Liver (tissue), 3 donors: ENCODE measurements around the gene CCDC154.

ENCODE experiments used
- EGR1 ChIP-seq, 2 donors: IDR thresholded peaks; 2 replicates each; pipeline ENCODE4 v1.6.1; 2016 to 2018; ENCODE audit warnings: antibody characterized with exemption in 2 of 2, low read depth in 2 of 2
- FOXA2 ChIP-seq: IDR thresholded peaks from 2 replicates; pipeline ENCODE4 v1.6.1; 2016; ENCODE audit warnings: antibody characterized with exemption
- RAD21 ChIP-seq, 2 donors: IDR thresholded peaks; 2 replicates each; pipeline ENCODE4 v1.6.1; 2016; ENCODE audit warnings: antibody characterized with exemption in 2 of 2, mild to moderate bottlenecking in 2 of 2
- TAF1 ChIP-seq: conservative IDR thresholded peaks from 2 replicates; pipeline ENCODE4 v1.6.1; 2016; ENCODE audit warnings: antibody characterized with exemption, mild to moderate bottlenecking
- YY1 ChIP-seq: IDR thresholded peaks from 2 replicates; pipeline ENCODE4 v1.6.1; 2016; ENCODE audit warnings: antibody characterized with exemption, mild to moderate bottlenecking
- TF ChIP-seq, protein P1 (sequence below): fragments of 150-350 bp; IDR thresholded peaks from 2 replicates; pipeline ENCODE4 v1.5.1; 2017; ENCODE audit warnings: improper control_type of control experiment, low read depth, low read length; ENCODE audit not compliant: missing input control
- TF ChIP-seq, protein P2 (sequence below): IDR thresholded peaks from 2 replicates; pipeline ENCODE4 v1.6.1; 2016; ENCODE audit warnings: antibody characterized with exemption
- TF ChIP-seq, protein P3 (sequence below): IDR thresholded peaks from 2 replicates; pipeline ENCODE4 v1.6.1; 2016; ENCODE audit warnings: antibody characterized with exemption
- TF ChIP-seq, protein P4 (sequence below): IDR thresholded peaks from 2 replicates; pipeline ENCODE4 v1.6.1; 2016; ENCODE audit warnings: antibody characterized with exemption, mild to moderate bottlenecking
- donor health status: healthy.
- donor health status: healthy.

DNA sequence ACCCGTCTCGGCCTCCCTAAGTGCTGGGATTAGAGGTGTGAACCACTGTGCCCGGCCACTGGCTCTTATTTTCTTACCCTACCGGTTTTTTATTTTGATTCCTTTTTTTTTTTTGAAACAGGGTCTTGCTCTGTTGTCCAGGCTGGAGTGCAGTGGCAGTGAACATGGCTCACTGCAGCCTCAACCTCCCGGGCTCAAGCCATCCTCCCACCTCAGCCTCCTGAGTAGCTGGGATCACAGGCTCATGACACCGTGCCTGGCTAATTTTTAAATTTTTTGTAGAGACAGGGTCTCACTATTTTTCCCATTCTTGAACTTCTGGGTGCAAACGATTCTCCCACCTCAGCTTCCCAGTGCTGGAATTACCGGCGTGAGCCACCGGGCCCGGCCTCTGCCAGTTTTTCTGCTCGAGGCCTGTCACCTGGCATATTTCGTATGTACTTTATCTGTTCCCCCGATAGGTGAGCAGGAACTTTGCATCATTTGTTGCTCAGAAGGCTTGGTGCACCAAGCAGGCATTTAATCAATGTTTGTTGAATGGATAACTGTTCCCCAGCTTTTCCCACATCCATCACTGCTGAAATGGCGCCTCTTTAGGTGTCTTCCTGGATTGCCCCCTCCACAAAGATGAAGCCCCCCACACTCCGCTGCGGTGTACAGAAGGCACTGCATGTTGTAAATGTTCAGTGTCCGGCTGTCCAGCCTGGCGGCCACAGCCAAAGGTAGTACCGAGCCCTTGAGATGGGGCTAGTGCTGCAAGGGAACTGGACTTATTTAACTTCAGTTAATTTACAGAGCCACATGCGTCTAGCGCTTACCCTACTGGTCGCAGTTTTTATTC lies 47.9 kb upstream of the CCDC154 start:
- TF ChIP-seq, protein P1, sequence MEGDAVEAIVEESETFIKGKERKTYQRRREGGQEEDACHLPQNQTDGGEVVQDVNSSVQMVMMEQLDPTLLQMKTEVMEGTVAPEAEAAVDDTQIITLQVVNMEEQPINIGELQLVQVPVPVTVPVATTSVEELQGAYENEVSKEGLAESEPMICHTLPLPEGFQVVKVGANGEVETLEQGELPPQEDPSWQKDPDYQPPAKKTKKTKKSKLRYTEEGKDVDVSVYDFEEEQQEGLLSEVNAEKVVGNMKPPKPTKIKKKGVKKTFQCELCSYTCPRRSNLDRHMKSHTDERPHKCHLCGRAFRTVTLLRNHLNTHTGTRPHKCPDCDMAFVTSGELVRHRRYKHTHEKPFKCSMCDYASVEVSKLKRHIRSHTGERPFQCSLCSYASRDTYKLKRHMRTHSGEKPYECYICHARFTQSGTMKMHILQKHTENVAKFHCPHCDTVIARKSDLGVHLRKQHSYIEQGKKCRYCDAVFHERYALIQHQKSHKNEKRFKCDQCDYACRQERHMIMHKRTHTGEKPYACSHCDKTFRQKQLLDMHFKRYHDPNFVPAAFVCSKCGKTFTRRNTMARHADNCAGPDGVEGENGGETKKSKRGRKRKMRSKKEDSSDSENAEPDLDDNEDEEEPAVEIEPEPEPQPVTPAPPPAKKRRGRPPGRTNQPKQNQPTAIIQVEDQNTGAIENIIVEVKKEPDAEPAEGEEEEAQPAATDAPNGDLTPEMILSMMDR, result no peak
- TF ChIP-seq TAF1, result no peak
- TF ChIP-seq, protein P2, sequence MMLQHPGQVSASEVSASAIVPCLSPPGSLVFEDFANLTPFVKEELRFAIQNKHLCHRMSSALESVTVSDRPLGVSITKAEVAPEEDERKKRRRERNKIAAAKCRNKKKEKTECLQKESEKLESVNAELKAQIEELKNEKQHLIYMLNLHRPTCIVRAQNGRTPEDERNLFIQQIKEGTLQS, result no peak
- TF ChIP-seq EGR1 (IDR thresholded peaks at IDR 0.05; ENCODE audit: low read depth in 2 of 2), result no peak
- no peak for TF ChIP-seq RAD21 (IDR thresholded peaks at IDR 0.05)
- no peak for TF ChIP-seq FOXA2
- TF ChIP-seq, protein P3, sequence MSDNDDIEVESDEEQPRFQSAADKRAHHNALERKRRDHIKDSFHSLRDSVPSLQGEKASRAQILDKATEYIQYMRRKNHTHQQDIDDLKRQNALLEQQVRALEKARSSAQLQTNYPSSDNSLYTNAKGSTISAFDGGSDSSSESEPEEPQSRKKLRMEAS, result no peak
- TF ChIP-seq, protein P4, sequence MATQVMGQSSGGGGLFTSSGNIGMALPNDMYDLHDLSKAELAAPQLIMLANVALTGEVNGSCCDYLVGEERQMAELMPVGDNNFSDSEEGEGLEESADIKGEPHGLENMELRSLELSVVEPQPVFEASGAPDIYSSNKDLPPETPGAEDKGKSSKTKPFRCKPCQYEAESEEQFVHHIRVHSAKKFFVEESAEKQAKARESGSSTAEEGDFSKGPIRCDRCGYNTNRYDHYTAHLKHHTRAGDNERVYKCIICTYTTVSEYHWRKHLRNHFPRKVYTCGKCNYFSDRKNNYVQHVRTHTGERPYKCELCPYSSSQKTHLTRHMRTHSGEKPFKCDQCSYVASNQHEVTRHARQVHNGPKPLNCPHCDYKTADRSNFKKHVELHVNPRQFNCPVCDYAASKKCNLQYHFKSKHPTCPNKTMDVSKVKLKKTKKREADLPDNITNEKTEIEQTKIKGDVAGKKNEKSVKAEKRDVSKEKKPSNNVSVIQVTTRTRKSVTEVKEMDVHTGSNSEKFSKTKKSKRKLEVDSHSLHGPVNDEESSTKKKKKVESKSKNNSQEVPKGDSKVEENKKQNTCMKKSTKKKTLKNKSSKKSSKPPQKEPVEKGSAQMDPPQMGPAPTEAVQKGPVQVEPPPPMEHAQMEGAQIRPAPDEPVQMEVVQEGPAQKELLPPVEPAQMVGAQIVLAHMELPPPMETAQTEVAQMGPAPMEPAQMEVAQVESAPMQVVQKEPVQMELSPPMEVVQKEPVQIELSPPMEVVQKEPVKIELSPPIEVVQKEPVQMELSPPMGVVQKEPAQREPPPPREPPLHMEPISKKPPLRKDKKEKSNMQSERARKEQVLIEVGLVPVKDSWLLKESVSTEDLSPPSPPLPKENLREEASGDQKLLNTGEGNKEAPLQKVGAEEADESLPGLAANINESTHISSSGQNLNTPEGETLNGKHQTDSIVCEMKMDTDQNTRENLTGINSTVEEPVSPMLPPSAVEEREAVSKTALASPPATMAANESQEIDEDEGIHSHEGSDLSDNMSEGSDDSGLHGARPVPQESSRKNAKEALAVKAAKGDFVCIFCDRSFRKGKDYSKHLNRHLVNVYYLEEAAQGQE, result no peak
- no peak for TF ChIP-seq YY1
